ENCODE data around the gene SYNDIG1. TPM values are rescaled to one million over a fixed set of nuclear protein-coding genes. Genes with fewer than 3 reads are reported as not detected.

Gene SYNDIG1
- polyA plus RNA-seq, 1 experiment, result not detected

DNA sequence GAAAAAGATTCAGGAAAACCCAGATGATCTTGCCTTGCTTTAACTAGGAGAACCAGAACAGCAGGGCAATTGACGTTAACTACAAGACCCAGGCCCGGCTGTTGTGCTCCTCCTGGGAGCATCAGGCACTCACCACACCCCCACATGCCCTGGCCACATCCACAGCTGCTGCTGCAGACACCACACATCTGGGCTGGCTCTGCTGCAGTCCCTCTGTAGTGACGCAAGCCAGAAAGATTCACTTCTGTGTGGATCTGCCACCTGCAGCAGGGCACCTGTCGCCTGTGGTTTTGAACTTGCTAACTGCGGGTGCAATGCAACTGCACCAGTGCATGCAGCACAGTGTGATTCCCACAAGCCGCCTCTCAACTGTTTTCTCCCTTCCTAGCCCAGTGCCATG lies 228.8 kb downstream of the SYNDIG1 start:
- Histone ChIP-seq H3K27me3 (ENCODE audit: control insufficient read depth, insufficient read depth, low read length) (peaks cover 31% of the 10 kb centered on the region), H3K27ac (ENCODE audit: low read depth, low read length) (no peak overlapping the region), H3K9me3 (ENCODE audit: control insufficient read depth, insufficient read depth, low read length) (no peaks in the 10 kb centered on the region), H3K4me3 (ENCODE audit: low read depth, low read length) (no peak overlapping the region)
- CTCF ChIA-PET, result no interaction called here
- TF ChIP-seq, protein P1, sequence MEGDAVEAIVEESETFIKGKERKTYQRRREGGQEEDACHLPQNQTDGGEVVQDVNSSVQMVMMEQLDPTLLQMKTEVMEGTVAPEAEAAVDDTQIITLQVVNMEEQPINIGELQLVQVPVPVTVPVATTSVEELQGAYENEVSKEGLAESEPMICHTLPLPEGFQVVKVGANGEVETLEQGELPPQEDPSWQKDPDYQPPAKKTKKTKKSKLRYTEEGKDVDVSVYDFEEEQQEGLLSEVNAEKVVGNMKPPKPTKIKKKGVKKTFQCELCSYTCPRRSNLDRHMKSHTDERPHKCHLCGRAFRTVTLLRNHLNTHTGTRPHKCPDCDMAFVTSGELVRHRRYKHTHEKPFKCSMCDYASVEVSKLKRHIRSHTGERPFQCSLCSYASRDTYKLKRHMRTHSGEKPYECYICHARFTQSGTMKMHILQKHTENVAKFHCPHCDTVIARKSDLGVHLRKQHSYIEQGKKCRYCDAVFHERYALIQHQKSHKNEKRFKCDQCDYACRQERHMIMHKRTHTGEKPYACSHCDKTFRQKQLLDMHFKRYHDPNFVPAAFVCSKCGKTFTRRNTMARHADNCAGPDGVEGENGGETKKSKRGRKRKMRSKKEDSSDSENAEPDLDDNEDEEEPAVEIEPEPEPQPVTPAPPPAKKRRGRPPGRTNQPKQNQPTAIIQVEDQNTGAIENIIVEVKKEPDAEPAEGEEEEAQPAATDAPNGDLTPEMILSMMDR (IDR thresholded peaks at IDR 0.05; ENCODE audit: low read depth, low read length), result no peak
- POLR2A ChIA-PET, result no interaction called here
- DNase-seq (ENCODE audit: low read depth, low spot score), result no peak

DNA sequence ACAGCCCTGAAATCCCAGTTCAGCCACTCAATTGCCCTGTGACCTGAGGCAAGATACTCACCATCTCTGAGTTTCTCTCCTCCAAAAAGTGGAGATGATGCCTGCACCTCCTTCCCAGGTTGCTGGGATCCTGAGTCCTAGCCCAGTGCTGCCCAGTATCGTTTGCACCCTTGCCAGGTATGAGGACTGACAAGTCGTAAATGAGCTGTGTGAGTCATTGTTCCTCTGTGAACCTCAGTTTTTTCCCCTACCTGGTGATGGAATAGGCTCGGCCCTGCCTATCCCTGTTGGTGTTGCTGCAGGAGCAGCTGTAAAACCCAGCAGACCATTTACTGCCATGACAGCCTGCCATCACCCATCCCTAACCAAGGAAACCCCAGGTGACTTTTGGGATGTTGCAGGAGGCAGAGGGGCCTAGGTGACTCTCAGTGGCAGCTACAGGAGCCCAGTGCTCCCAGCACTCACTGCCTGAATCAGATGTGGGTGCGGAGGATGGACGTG lies 229.3 kb downstream of the SYNDIG1 start:
- Histone ChIP-seq H3K4me3 (ENCODE audit: low read depth, low read length) (no peak overlapping the region), H3K27ac (ENCODE audit: low read depth, low read length) (no peak overlapping the region), H3K9me3 (ENCODE audit: control insufficient read depth, insufficient read depth, low read length) (no peaks in the 10 kb centered on the region), H3K27me3 (ENCODE audit: control insufficient read depth, insufficient read depth, low read length) (peaks cover 31% of the 10 kb centered on the region)
- ChIA-PET CTCF (no interaction called here), POLR2A (no interaction called here)
- no peak for DNase-seq (ENCODE audit: low read depth, low spot score)
- TF ChIP-seq, protein P1 (IDR thresholded peaks at IDR 0.05; ENCODE audit: low read depth, low read length), result no peak

DNA sequence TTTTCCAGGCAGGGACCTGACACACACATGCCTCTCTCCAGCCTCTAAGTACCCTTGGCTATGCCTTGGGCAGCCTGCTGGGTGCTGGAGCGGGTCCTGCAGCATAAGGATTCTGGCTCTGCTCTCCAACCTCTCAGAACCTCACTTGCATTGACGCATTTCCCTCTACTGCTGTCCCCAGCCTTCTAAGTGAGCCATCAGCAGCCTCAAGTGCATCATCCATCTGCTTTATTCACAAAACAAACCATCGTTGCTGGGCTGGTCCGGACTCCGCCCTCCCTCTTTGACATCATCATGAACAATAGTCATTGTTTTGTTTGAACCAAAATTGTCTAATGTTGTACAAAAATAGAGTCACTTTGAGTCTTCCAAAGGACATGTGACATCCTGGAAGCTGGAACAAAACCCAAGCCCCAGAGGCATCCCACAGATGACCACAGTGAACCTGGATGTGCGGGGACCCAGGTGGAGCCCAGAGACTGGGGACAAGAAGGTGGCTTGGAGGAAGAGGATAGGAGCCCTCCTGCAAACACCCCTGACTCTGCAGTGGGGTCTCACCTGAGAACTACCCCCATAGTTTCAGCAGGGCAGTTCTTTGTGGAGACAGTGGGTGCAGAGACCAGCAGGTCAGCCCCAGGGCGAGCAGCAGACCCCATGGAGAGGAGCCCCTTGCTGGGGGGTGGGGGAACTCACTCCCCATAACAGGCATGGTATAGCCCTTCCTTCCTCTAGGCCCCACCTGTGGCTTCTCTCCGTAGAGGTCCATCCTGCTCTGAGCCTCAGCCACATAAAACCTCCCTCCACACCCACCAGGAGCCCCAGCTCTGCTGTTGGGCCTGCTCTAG lies 230.1 kb downstream of the SYNDIG1 start:
- Histone ChIP-seq H3K27ac (ENCODE audit: low read depth, low read length) (no peak overlapping the region), H3K27me3 (ENCODE audit: control insufficient read depth, insufficient read depth, low read length) (peaks cover 32% of the 10 kb centered on the region), H3K4me3 (ENCODE audit: low read depth, low read length) (no peak overlapping the region), H3K9me3 (ENCODE audit: control insufficient read depth, insufficient read depth, low read length) (no peaks in the 10 kb centered on the region)
- TF ChIP-seq, protein P1 (IDR thresholded peaks at IDR 0.05; ENCODE audit: low read depth, low read length), result no peak
- ChIA-PET CTCF (no interaction called here), POLR2A (no interaction called here)
- no peak for DNase-seq (ENCODE audit: low read depth, low spot score)

DNA sequence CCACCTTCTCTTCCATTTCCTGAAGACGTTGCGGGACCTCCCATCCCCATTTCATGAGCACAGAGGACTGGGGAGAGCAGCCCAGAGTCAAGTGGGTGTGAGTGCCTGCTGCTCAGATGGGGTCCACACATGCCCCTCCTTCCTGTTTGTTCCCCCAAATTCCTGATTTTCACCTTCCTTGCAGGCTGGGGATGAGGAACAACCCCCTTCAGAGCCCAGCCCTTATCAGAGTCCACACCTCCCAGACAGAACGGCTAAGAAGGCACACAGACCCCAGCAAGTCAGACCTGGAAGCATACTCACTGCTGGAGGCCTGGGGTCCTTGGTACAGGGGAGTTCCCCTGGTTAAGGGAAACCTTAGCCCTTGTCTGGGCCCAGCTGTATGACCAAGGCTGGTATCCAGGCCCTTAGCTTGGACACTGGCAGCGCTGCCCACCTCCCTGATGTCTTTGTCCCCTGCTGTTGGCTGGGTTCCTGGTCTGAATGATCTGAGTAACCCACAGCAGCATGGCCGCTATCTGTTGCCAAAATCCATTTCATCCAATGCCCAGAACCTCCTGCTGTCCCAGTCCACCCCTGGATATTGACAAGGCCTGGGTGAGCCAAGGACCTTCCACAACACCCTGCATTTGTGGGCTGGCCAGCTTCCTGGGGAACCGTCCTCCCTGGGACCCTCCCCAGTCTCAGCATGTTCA lies 230.9 kb downstream of the SYNDIG1 start:
- no peak overlapping the region for H3K27ac ChIP-seq (ENCODE audit: low read depth, low read length)
- DNase-seq (ENCODE audit: low read depth, low spot score), result no peak
- H3K4me3 ChIP-seq (ENCODE audit: low read depth, low read length), result no peak overlapping the region
- no peaks in the 10 kb centered on the region for H3K9me3 ChIP-seq (ENCODE audit: control insufficient read depth, insufficient read depth, low read length)
- ChIA-PET CTCF (no interaction called here), POLR2A (no interaction called here)
- peaks cover 28% of the 10 kb centered on the region for H3K27me3 ChIP-seq (ENCODE audit: control insufficient read depth, insufficient read depth, low read length)
- TF ChIP-seq, protein P1 (IDR thresholded peaks at IDR 0.05; ENCODE audit: low read depth, low read length), result no peak

DNA sequence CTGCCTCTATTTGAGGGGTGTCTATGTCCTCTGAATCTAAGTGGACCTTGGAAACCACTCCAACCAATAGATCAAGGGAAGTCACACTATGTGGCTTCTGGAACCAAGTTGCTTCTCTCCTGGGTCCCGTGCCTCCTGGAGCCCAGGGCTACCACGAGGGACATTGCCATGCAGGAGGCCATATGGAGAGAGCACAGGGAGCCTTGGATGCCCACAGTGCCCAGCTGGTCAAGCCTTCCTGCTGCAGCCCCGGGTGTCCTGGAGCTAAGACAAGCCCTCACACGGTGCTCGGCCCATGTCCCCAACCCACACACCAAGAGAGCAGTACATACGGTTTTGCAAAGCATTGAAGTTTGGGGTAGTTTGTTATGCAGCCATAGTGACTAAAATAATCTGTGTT lies 231.6 kb downstream of the SYNDIG1 start:
- DNase-seq (ENCODE audit: low read depth, low spot score), result no peak

More for the DNA sequence above, 231.6 kb downstream of the SYNDIG1 start:
- POLR2A ChIA-PET, result no interaction called here
- TF ChIP-seq, protein P1 (IDR thresholded peaks at IDR 0.05; ENCODE audit: low read depth, low read length), result no peak
- H3K4me3 ChIP-seq (ENCODE audit: low read depth, low read length), result no peak overlapping the region
- CTCF ChIA-PET, result no interaction called here
- no peak overlapping the region for H3K27ac ChIP-seq (ENCODE audit: low read depth, low read length)
- H3K27me3 ChIP-seq (ENCODE audit: control insufficient read depth, insufficient read depth, low read length), result peaks cover 25% of the 10 kb centered on the region
- no peaks in the 10 kb centered on the region for H3K9me3 ChIP-seq (ENCODE audit: control insufficient read depth, insufficient read depth, low read length)

Data from AG04450 (cell line).